Measurements from ENCODE around the gene FHIT. TPM values are rescaled to one million over a fixed set of nuclear protein-coding genes. Genes with fewer than 3 reads are reported as not detected.
A peak's percentile ranks its signal among the peaks of the same experiment; 100 is the strongest.

FHIT gene
- total RNA-seq = 10 to 100 TPM in 1 of 4 donors, 1 to 10 TPM in 3; 1.6 to 12.9 (median 7.8) TPM

DNA sequence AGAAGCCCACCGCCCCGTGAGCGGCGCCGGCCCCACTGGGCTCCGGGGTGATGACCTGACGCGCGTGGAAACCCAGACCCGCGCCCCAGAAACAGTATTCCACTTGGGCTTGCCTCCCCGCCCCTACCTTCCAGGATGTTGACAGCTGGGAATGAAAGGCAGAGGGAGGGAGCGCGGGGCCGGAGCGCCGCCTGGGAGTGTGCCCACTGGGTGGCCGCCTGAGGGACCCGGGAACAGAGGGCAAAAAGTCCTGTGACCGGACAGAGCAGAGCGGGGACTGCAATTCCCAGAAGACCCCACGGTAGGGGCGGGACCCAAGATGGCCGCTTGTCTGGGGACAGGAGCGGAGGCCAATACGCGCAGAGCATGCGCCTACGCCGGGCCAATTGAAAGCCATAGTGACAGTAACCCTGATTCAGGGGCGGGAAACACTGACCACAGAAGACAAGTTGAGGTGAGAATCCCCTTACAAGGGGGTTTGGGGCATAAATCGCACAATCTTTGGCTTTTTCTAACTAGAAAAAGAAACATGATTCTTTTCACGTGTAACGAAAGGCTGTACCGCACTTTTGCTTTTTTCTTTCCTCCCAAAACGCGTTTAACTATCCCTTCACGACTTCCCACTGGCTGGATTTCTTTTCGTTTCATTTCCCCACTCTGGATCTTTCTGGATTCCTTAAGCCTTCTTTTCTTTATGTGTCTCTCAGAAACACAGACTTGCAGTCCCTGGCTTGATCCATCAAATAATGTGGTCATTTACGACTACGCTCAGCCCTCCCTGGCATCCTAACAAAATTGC is at the start of gene FHIT:
TSS of gene FHIT (minus strand) at position 279 of the 799 bp plus-strand sequence.
- Histone ChIP-seq H3K4me1 (peaks cover 0 to 16% (median 11%) of the 10 kb centered on the region in 4 donors), H3K27me3 (no peaks in the 10 kb centered on the region), H3K4me3 (peak within 1 kb of the TSS; percentile 52 to 77 (median 72)), H3K9me3 (no peaks in the 10 kb centered on the region), H3K27ac (peak within 1 kb of the TSS in 3 of 4 donors; percentile 68 to 82 (median 81)), H3K36me3 (no peaks in the 10 kb centered on the region)
- TF ChIP-seq, protein P1, sequence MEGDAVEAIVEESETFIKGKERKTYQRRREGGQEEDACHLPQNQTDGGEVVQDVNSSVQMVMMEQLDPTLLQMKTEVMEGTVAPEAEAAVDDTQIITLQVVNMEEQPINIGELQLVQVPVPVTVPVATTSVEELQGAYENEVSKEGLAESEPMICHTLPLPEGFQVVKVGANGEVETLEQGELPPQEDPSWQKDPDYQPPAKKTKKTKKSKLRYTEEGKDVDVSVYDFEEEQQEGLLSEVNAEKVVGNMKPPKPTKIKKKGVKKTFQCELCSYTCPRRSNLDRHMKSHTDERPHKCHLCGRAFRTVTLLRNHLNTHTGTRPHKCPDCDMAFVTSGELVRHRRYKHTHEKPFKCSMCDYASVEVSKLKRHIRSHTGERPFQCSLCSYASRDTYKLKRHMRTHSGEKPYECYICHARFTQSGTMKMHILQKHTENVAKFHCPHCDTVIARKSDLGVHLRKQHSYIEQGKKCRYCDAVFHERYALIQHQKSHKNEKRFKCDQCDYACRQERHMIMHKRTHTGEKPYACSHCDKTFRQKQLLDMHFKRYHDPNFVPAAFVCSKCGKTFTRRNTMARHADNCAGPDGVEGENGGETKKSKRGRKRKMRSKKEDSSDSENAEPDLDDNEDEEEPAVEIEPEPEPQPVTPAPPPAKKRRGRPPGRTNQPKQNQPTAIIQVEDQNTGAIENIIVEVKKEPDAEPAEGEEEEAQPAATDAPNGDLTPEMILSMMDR (IDR thresholded peaks at IDR 0.05) = no peak
- TF ChIP-seq EP300 (IDR thresholded peaks at IDR 0.05) (peak in 1 of 2 donors; percentile 75), POLR2A (IDR thresholded peaks at IDR 0.05) (peak in 1 of 2 donors; percentile 42)
- peak; percentile 89 to 92 for DNase-seq (ENCODE audit: low spot score in 2 of 2)
- WGBS, 2 donors = 0% methylated on average over 25 to 29 of the region's 41 CpGs

DNA sequence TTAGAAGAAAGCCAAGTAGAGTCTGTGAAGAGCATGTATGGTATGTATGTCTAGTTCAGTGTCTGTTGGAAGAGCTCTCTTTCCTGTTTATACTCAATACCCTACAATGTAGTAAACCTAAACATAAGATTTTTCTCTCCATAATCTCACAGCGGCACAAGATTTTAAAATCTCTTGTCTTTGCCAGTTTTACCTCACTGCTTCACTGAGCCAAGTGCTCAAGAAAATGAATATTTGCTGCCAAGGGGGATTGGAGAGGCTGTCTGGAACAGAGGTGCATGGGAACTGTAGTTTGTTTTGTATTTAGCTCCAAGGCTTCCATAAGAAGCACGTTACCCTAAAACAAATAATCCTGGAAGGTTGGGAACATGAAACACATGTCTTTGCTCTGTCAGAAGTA is 49.5 kb upstream of the FHIT start:
- no peak for DNase-seq (ENCODE audit: low spot score in 2 of 2)
- WGBS, 2 donors = 71 to 83% methylated on average over 2 of the region's 2 CpGs
- no peaks in the 10 kb centered on the region for H3K4me1 ChIP-seq
- no peaks in the 10 kb centered on the region for H3K27me3 ChIP-seq
- no peak overlapping the region for H3K27ac ChIP-seq
- H3K36me3 ChIP-seq = no peaks in the 10 kb centered on the region
- TF ChIP-seq, protein P1 (IDR thresholded peaks at IDR 0.05) = no peak
- TF ChIP-seq EP300 (IDR thresholded peaks at IDR 0.05) (no peak), POLR2A (IDR thresholded peaks at IDR 0.05) (no peak)
- H3K4me3 ChIP-seq = no peak overlapping the region
- no peaks in the 10 kb centered on the region for H3K9me3 ChIP-seq

DNA sequence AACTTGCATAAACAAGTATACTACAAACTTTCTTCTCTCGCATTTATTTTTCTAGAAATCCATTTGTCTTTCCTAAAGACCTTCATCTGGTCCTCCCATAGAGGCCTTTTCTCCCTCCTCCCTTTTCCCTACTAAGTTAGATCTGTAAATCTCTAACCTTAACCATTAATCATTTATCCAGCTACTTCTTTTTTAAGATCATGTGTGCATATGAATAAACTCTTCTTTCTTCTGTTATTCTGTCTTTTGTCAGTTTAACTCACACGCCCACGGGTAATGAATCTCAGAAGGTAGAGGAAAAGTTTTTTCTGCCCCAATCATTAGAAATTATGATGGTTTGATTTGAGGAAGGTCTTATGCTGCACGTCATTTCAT is 48.7 kb upstream of the FHIT start:
- no peak overlapping the region for H3K27ac ChIP-seq
- H3K9me3 ChIP-seq = no peaks in the 10 kb centered on the region
- TF ChIP-seq, protein P1 (IDR thresholded peaks at IDR 0.05) = no peak
- H3K27me3 ChIP-seq = no peaks in the 10 kb centered on the region
- H3K4me3 ChIP-seq = no peak overlapping the region
- 80 to 88% methylated on average over 4 of the region's 4 CpGs for WGBS, 2 donors
- H3K4me1 ChIP-seq = no peaks in the 10 kb centered on the region
- no peaks in the 10 kb centered on the region for H3K36me3 ChIP-seq
- no peak for DNase-seq (ENCODE audit: low spot score in 2 of 2)

DNA sequence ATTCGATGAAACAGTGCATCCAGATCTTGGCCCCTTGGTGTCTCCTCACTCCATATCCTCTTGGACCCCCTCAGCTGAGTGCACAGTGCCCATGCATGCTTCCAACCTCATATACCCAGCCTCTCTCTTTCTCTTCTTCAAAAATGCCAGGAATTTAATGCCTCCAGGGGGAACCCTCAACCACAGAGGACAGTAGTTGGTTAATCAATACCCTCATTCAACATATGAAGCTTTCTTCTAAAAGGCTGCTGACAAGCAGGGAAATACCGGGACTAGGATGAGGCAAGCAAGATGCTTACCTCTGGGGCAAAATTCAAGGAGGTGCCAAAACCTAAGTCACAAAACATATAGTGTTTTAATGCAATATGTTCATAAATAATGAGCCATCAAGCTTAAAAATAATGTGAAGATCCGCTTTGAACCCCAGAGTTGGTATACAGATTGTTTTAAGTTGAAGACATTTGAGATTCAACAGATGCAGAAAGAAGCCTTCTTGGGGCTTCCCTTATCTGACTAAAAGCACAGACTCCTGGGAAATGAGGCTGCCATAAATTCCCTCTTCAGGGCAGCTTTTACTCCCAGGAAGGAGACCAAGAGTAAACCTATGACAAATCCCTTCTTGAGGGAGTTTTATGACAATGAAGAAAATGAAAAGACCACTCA is 48.2 kb upstream of the FHIT start:
- no peaks in the 10 kb centered on the region for H3K4me1 ChIP-seq
- 68 to 70% methylated on average over 3 of the region's 3 CpGs for WGBS, 2 donors
- DNase-seq (ENCODE audit: low spot score in 2 of 2) = no peak

More for the DNA sequence above, 48.2 kb upstream of the FHIT start:
- no peaks in the 10 kb centered on the region for H3K9me3 ChIP-seq
- TF ChIP-seq EP300 (IDR thresholded peaks at IDR 0.05) (no peak), POLR2A (IDR thresholded peaks at IDR 0.05) (no peak)
- TF ChIP-seq, protein P1 (IDR thresholded peaks at IDR 0.05) = no peak
- no peak overlapping the region for H3K27ac ChIP-seq
- no peaks in the 10 kb centered on the region for H3K27me3 ChIP-seq
- H3K36me3 ChIP-seq = no peaks in the 10 kb centered on the region
- no peak overlapping the region for H3K4me3 ChIP-seq
